ENCODE measurements around the gene SEMA4F. TPM values are rescaled to one million over a fixed set of nuclear protein-coding genes. Genes with fewer than 3 reads are reported as not detected.
A peak's percentile ranks its signal among the peaks of the same experiment; 100 is the strongest.

The SEMA4F gene
- total RNA-seq, 1 donor from 2014 or later = 11.5 TPM

DNA sequence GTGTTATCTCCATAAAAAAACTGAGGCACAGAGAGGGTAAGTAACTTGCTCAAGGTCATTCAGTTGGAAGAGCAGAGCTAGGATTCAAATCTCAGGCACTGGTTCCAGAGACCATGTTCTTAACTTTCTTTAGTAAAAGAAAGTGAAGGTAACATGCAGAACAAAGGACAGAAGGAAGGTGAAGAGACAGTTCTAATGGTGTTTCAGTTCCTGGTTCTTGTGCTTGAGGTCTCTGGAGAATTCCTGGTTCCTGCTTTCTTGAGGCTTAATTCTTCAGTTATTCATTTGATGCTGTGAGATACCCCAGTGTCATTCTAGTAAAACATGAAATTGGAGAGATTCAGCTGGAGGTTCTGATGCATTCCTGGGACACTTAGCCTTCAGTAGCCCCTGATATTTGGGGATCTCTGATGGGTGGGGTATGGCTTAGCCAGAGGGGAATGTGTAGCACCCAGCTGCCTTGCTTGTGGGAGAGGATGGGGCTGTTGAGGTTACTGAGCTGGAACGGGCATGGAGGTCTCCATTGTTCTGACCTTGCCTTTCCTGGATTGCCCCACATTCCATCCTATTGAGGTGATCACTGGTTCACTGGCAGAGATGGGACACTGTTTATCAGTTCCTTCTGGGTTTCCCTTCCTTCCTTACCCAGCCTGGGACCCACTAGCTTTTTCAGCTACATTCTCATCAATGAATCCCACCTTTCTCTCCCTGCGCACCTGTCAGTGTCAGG is 46.8 kb downstream of the SEMA4F start:
- DNase-seq (ENCODE audit: low spot score) (no peak), ATAC-seq (no peak)

DNA sequence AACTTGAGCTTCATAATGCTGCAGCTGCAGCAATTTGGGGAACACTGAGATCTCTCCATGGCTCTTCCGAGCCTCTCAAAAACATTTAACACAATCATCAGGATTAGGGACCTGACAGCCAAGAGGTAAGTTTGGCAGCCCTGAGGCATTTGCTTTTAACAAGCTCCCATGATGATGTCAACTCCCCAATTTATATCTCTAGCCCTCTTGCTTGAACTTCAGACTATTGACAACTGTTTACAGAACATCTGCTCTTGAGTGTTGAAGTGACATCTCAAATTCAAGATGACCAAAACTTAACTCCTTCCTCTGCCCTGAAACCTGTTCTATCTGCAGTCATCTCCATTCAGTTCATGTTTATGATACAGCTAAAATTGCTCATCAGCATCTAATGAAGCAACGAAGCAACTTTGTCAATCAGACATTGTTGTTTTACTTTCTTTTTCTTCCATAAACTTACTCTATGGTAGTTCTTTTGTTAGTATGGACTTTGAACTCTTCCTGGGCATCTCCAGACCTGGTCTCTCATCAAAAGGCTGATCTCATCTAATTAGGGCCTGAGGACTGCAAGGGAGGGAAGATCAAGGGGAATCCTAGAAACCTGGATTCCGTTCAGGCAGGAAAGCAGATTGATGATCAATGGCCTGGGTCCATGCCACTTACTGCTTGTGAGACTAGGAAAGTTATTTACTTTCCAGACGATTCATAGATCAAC is 48.1 kb downstream of the SEMA4F start:
- DNase-seq (ENCODE audit: low spot score) (no peak), ATAC-seq (no peak)
- intact Hi-C loops (cut with DNase I) = no loop called here

More for the DNA sequence above, 46.8 kb downstream of the SEMA4F start:
- intact Hi-C loops (cut with DNase I) = no loop called here

DNA sequence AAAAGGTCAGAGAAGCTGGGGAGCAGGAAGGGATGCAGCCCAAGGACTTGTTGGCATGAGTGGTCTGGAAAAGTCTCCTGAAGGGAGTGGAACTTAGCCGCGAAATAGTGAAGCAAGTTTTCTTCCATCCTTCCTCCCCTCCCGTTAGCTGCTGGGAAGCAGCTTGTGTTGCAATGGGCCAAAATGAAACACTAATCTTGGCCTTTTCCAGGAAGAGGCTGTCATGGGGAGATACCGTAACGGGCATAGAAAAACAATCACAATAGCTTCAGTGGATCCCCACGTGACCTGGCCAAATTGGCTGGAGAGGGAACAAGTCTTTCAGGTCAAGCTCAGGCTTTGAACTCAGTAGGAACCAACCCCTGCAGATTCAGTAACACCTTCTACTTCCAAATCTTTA is 49.3 kb downstream of the SEMA4F start:
- DNase-seq (ENCODE audit: low spot score) (peak; percentile 62), ATAC-seq (peak; percentile 92)
- intact Hi-C loops (cut with DNase I) = no loop called here

DNA sequence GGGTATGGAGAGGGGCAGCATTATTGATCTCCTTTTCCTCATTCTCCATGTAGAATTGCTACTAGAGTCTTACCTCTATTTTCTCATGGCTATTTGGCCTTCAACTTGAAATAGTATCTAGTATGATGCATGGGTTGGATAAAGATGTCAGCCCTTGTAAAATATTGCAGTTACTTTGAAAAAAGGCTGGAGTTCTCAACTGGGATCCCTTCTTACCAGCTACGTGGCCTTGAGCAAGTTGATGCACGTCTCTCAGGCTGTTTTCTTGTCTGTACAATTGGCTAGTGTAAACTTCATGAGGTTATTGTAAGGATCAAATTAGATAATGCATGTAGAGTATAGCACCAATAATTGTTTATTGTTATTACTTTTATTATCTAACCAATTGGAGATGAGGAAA is 50.2 kb downstream of the SEMA4F start:
- intact Hi-C loops (cut with DNase I) = no loop called here
- no peak for DNase-seq (ENCODE audit: low spot score)
- ATAC-seq = no peak

DNA sequence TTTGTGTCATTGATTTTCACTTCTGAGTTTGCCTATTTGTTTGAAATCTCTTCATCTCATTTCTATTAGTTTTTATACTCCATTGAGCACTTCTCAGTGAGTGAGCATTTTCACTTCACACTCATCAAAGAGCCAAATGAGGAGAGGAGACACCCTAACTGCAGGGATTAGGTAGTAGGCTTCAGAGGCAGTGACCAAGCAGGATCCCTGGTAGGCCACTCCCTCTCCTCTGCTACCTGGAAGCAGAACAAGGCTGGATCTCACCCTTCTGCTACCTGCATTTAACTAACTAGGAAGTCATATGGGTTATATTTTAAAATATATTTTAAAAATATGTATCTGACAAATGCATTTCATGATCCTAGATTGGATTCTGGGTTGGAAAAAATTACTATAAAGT is 52.7 kb downstream of the SEMA4F start:
- intact Hi-C loops (cut with DNase I) = no loop called here
- ATAC-seq (no peak), DNase-seq (ENCODE audit: low spot score) (no peak)

DNA sequence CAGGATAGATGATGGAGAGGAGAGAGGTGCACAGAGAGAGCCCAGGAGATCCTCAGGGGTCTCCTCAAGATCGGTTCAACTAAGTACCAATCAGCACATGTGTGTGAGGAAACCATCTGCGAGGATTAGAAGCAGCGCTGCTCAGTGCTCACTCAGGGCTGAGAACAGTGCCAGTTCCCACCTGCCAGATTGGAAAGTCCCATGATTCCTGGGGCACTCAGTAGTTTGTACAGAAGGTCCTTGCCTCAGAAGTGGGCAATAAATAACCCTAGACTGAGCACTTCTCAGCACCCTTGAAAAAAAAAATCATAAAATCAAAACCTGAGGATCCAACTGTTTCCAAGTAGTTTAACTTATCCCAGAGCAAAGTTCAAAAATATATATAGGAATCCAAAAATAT is 53.8 kb downstream of the SEMA4F start:
- intact Hi-C loops (cut with DNase I) = no loop called here
- no peak for ATAC-seq
- DNase-seq (ENCODE audit: low spot score) = no peak

DNA sequence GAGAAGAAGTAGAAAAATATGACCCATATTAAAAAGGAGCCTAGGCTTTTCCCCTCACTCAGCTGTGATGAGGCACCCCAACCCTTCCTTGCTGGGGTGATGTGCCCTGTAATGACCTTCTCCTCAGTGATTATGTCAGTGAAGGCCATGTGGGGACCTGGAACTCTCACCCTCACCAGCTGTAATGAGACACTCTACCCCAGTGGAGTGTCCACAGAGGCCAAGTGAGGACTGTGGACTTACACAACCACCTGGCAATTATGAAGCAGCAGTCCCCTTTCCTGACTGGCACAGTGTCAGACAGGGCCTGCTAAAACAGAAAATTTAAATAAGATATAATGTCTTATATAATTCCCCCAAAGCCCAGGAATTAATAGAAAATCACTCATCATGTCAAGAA is 54.2 kb downstream of the SEMA4F start:
- intact Hi-C loops (cut with DNase I) = no loop called here
- DNase-seq (ENCODE audit: low spot score) = no peak
- no peak for ATAC-seq

DNA sequence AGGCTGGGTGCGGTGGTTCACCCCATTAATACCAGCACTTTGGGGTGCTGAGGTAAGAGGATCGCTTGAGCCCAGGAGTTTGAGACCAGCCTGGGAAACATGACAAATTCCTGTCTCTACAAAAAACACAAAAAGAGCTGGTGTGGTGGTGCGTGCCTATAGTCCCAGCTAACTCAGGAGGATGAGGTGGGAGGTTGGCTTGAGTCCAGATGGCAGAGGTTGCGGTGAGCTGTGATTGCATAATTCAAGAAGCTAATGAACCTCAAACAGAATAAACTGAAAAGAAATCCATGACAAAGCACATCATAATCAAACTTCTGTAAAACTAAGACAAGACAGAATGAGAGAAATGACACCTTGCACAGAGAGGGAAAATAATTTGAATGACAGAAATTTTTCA is 54.8 kb downstream of the SEMA4F start:
- ATAC-seq = no peak
- intact Hi-C loops (cut with DNase I) = no loop called here
- DNase-seq (ENCODE audit: low spot score) = no peak

DNA sequence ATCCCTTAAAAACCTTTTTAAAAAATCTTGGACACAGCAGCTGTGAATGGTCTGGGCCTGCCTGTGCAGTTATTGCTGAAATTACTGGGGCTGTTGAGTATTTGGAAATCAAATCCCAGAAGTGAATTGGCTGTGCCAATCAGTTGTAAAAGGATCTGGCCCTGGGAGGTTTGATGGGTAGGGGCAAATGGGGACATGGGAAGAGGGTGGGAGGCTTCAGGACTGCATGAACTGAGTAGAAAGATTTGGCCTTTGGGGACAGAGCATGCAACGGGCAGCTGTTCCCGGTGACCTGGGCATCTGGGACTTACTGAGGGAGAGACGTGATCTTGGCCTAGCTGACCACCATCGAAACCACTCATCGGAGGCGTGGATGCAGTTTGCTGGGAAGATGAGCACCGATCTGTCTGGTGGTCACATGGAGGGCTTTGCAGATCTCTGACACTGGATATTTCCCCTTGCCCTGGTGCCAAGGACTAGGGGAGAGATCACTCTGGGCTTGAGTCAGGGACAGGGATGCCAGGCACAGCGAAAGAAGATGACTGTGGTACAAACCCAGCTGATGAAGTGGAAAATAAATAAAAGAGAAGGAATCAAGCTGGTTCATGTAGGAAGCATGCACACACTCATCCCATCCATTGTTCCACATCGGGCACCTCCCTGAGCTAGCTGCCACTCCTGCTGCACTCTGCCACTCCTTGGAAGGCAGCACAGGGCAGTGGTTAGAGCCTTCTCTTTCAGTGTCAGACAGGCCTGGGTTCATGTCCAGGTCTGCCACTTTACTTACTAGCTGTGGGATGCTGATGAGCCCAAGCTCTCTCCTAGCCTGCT is 58.4 kb downstream of the SEMA4F start:
- intact Hi-C loops (cut with DNase I) = no loop called here
- DNase-seq (ENCODE audit: low spot score) (no peak), ATAC-seq (peak; percentile 42)

DNA sequence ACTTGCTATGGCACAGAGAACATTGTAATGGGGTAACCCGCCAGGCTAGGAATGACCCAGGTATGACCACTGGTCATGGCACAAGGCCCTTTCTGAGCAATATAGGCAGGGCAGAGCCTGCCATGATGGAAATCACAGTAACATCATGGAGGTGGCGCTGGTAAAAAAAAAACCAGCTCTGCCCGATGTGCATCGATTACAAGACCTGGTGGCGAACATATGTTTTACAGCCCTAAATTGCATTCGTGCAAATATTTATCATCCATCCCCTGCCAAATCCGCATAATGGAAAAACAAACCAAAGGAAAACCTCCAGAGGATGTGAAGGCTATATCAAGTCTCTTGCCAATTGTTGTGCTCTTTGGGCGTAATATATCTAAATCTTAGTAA is 60.6 kb downstream of the SEMA4F start:
- ATAC-seq (no peak), DNase-seq (ENCODE audit: low spot score) (no peak)
- intact Hi-C loops (cut with DNase I) = loop anchor here (2.0 kb wide), 1 partner anchor 162 kb away; no protein-coding TSS in a partner anchor

DNA sequence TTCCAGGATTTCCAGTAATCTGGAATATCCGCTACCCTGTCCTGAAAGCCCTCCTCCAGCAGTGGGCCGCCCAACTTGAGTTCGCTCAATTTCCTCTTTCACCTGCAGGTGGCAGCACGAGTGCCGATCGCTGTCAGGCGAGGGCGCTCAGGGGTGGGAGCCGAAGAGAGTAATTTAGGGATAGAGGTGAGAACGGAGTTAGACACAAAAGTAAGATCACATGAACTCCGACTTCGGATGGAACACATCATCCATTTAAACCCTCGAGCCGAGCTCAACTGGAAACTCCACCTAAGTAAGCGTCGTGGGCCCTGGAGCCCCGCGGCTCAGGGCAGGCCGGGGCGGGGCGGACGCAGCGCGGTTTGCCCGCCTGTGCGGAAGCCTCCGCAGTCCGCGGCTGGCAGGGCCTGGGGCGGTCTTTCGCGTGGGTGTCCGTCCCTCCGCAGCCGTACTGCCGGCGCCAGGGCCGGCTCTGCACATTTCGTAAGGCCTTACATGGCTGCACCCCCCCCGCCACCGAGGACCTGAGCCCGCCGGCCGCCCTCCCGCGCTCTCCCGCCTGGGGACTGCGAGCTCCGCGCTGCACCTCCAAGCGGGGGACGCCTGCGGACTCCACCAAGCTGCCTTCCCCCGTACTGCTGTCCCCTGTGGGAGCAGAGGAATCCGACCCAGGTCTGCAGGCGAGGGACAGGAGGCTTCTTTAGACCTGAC is 61.2 kb downstream of the SEMA4F start:
- DNase-seq (ENCODE audit: low spot score) = peak; percentile 91
- intact Hi-C loops (cut with DNase I) = loop anchor here (2.0 kb wide), 1 partner anchor 162 kb away; no protein-coding TSS in a partner anchor
- peak; percentile 91 for ATAC-seq

DNA sequence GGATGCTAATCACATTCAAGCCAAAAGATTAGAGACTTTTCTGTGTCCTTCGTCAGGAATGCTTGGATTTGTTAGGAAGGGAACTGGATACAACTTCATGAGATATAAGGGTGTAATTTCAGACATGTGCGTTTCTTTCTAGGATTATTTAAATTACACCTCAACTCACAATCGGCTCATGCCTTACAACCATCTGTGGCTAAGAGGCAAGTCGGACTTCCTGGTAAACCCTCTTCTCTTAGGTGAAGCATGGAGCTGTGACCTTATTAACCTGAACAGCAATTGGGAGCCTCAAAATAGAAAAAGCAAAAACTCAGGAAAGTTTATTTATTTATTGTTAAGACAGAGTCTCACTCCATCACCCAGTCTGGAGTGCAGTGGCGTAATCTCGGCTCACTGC is 61.8 kb downstream of the SEMA4F start:
- DNase-seq (ENCODE audit: low spot score) (no peak), ATAC-seq (no peak)
- intact Hi-C loops (cut with DNase I) = loop anchor here (2.0 kb wide), 1 partner anchor 161 kb away; no protein-coding TSS in a partner anchor

DNA sequence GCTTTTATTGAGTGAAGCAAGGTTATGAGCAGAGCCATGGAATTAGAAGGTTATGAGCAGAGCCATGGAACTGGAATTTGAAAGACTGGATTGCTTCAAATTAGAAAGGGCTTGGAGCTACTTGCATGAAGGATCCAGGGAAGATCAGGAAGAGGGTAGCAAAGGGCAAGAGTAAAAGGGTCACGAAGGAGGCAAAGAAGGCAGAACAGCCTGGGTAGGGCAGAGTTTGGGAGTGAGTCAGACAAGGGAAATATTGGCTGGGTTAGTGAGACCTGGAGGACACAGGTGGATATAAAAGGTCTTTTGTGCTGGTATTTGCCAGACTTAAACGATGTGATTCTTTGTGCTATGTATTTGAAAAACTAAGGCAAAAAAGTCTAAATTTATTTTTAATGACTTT is 65.0 kb downstream of the SEMA4F start:
- no peak for ATAC-seq
- no peak for DNase-seq (ENCODE audit: low spot score)
- intact Hi-C loops (cut with DNase I) = no loop called here

DNA sequence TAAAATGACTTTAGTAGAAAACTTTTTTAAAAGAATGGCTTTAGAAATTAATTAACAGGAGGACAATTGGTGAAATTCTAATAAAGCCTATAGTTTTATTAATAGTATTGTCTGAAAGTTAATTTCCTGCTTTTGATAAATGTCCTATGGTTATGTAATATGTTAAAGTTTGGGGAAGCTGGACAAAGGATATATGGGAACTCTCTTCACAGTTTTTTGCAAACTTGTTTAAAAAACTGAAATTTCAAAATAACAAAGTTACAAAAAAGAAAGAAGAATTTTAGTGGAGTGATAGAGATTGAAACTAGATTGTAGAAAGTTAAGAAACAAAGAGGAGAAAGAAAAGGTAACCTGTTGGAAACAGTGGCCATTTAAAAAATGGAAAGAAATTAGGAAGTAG is 67.3 kb downstream of the SEMA4F start:
- intact Hi-C loops (cut with DNase I) = no loop called here
- ATAC-seq (no peak), DNase-seq (ENCODE audit: low spot score) (no peak)

DNA sequence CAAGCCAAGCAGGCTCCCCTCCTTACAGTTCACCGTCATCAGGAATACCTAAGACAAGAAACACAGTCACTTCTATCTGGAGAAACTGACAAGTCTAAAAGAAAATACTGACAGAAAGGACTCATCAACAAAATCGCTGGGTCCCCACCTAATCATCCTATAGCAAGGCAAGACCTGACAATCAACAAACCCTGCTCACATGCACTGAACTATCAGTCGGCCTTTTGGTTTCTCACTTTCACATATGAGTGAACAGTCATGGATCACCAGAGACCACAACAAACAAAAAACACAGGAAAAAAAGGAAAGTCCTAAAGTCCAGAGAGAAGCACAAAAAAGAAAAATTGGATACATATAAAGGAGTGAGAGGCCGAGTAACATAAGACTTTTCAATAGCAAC is 70.4 kb downstream of the SEMA4F start:
- no peak for DNase-seq (ENCODE audit: low spot score)
- no peak for ATAC-seq
- intact Hi-C loops (cut with DNase I) = no loop called here

DNA sequence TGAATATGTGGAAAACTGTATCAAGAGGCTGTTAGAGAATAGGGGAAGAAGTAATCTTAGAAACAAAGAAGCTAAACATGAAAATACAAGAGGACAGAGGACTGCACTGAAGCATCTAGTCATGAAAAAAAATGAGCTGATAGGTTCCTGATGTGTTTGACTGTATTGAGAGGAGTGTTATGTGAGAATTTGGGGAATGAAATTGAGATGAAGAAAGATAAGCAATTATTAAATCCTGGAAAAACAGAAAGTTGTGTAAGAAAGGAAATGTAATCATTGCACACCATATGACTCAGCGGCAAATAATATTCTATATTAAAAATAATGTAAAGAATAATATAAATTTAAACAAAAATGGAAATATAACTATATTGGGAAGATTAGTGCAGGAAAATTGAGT is 71.2 kb downstream of the SEMA4F start:
- intact Hi-C loops (cut with DNase I) = no loop called here
- DNase-seq (ENCODE audit: low spot score) (no peak), ATAC-seq (no peak)

DNA sequence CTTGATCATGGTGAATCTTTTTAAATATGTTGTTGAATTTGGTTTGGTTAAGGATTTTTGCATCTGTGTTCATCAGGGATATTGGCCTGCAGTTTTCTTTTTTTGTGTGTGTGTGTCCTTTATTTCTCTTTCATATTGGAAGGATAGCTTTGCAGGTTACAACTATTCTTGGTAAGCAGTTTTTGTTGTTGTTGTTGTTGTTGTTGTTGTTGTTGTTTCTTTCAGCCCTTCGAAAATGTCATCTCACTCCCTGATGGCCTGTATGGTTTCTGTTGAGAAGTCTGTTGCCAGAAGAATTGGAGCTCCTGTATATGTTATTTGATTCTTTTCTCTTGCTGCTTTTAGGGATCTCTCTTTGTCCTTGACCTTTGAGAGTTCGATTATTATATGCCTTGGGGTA is 74.8 kb downstream of the SEMA4F start:
- no peak for ATAC-seq
- intact Hi-C loops (cut with DNase I) = no loop called here
- no peak for DNase-seq (ENCODE audit: low spot score)

DNA sequence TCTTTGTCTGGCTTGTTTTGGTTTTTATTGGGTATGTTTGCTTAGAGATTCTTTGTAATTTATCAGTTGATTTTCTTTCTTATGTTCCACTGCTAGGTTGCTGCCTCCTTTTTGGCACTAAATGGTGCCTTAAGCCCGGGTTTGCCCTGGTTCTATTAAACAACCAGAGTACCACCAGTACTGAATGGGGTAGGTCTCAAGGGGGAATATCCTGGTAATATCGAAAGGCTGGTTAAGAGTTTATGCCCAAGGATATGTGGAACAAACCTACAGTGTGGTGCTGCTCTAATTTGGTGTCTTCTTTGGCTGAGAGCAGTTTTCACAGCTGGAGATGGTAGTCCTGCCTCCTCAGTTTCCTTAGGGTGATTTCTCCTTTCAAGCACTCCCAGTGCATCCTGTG is 76.5 kb downstream of the SEMA4F start:
- ATAC-seq (no peak), DNase-seq (ENCODE audit: low spot score) (no peak)
- intact Hi-C loops (cut with DNase I) = no loop called here

Measured in sciatic nerve (tissue), 2 donors.